DMS114 treated with DMSO at 0.1 percent for 48 hours (cell line): Measurements from ENCODE around the gene DCTN2.
"Not testable (repeated sequence)": the region's sequence is repeated elsewhere in the genome, so short reads cannot be mapped to it uniquely, and the experiment has no call there.

Experiments
- DNase-seq: peaks from one replicate; lab custom pipeline; 2025; ENCODE audit not compliant: unreplicated experiment; lab: John Stamatoyannopoulos, UW

Gene DCTN2

DNA sequence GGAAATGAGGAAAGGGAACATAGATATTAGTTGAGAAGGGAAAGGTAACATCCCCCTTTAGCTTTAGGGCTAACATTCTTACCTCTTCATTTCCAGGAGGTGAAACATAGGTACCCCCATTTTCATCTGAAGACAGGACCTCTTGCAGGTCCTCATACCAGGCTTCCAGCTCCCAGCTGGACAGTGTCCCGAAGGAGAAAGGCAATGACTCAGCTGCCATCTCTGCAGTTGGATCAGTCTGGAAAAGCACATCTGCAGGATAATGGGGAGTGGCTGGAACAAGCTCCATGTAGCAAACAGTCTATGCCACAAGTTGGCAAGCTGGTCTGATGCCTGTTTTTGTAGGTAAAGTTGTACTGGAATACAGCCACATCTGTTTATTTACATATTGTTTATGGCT lies 29.8 kb downstream of the DCTN2 start:
- DNase-seq, result no peak

DNA sequence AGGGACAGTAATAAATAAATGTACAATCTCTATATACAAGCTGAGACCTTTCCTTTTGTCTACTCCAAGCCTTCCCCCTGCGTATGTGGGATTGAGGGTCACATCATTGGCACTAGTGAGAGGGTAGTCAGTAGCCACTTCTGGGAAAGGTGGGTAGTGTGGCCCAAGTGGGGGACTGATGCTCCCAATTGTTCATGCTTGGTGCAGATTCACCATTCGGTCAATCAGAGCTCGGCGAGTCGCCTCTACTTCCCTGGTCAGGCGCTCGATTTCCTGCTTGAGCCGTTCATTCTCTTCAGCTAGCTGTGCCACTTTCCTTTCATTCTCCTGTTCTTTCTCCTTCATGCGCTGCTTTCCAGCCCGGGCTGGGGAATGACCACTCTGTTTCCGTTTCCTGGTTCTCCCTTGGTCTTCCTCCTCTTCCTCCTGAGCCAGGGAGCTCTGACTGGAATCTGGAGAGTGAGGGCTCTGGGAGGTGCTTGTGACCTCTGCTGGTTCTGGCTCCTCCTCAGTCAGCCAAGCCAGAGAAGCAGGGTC lies 30.3 kb downstream of the DCTN2 start:
- DNase-seq, result no peak

DNA sequence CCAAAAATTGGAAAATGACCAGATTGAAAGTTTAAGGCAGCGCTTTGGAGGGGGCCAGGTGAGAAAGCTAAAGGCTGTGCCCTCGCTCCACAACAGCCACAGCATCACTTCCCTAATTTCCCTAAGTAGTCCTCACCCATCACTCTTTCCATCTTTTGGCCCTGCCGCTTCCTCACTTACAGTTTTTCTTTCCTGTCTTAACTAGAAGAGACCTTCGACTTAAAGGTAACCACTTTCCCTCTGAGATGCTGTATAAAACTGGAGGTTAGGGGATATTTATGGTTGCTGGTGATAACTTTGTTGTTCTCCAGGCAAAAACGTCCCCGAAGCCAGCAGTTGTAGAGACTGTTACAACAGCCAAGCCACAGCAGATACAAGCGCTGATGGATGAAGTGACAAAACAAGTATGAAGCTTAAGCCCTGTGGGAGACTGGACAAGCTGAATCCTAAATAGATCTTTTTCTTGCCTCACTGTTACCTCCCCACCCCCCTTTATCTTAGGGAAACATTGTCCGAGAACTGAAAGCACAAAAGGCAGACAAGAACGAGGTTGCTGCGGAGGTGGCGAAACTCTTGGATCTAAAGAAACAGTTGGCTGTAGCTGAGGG lies 31.0 kb downstream of the DCTN2 start:
- no peak for DNase-seq

DNA sequence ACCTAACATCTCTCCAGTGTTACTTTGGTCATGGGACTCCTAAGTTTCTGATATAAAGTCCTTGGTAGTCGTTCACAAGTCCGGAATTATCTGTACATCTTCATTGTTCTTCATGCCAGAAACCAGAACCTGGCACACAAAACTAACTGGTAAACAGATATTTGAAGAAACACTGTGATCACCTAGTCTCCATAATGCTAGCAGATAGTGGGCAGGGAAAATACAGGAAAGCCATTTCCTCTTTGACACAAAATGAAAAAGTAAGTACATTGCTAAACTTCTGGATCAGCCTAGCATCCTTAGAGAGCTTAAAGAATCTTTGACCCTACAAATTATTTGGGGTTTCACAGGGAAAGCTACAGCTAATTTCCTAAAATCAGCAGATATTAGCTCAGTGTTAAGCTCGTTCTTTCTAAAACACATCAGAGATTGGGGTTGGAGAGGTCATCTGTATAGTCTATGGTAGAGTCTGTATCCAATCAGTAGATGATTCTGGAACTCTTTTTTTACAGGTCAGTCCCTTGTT lies 31.5 kb downstream of the DCTN2 start:
- DNase-seq, result no peak

DNA sequence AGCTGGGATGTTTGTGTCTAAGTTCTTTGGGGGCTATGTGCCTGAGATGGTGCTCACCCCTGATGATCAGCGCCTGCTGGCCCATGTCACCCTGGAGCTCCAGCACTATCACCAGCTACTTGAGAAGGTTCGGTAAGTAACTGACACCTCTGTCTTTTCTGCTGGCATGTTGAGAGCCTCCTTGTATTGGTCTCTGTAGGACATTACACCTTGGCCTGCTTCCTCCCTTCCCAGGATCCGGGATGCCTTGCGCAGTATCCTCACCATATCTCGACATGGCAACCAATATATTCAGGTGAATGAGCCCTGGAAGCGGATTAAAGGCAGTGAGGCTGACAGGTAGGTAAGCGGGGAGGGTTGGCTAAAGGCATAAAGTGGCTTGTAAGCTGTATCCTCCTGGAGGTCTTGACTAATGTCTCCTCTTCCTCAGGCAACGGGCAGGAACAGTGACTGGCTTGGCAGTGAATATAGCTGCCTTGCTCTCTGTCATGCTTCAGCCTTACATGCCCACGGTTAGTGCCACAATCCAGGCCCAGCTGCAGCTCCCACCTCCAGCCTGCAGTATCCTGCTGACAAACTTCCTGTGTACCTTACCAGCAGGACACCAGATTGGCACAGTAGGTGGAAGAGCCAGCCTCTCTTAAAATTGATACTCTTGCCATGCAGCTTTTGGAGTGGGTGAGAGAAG lies 32.1 kb downstream of the DCTN2 start:
- DNase-seq, result no peak

DNA sequence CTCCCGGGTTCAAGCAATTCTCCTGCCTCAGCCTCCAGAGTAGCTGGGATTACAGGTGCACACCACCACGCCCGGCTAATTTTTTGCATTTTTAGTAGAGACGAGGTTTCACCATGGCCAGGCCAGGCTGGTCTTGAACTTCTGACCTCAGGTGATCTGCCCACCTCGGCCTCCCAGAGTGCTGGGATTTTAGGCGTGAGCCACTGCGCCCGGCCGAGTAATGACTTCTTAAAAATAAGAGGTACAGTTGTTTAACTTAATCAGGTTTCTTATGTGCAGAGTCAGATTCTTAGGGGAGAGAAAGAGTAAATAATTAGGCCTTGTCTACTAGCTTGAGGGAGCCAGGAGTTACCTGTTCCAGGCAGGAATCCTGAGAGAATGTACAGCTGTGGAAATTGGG lies 32.7 kb downstream of the DCTN2 start:
- not testable (repeated sequence) for DNase-seq

DNA sequence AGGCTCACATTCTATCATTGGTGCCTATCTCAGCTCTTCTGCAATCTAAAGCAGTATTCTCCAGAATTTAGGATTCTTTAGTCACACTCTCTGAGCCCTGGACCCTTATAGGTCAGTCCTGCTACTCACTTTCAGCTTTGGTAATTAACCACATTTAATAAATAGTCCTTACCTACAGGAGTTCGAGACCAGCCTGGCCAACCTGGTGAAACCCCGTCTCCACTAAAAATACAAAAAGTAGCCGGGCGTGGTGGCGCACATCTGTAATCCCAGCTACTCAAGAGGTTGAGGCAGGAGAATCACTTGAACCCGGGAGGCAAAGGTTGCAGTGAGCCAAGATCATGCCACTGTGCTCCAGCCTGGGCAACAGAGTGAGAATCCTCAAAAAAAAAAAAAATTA lies 33.3 kb downstream of the DCTN2 start:
- DNase-seq, result not testable (repeated sequence)

DNA sequence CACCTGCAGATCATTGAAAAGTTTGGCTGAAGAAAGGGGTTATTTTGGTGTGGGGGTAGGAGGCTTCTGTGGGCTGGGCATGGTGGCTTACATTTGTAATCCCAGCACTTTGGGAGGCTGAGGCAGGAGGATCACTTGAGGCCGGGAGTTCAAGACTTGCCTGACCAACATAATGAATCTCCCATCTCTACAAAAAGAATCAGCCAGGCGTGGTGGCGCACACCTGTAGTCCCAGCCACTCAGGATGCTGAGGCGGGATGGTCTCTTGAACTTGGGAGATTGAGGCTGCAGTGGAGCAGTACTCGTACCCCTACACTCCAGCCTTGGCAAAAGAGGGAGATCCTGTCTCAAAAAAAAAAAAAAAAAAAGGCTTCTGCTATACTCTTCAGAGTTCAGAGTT lies 33.7 kb downstream of the DCTN2 start:
- no peak for DNase-seq

DNA sequence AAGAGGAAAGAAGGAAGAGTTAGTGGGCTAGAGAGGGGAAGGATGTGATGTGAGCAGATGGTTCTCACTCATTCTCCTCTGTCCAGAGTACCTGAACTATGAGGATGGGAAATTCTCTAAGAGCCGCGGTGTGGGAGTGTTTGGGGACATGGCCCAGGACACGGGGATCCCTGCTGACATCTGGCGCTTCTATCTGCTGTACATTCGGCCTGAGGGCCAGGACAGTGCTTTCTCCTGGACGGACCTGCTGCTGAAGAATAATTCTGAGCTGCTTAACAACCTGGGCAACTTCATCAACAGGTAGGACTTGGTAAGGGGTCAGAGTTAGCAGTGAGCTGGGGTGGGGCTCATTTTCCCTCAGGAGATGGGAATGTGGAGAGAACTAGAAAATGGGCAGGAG lies 34.3 kb downstream of the DCTN2 start:
- no peak for DNase-seq

DNA sequence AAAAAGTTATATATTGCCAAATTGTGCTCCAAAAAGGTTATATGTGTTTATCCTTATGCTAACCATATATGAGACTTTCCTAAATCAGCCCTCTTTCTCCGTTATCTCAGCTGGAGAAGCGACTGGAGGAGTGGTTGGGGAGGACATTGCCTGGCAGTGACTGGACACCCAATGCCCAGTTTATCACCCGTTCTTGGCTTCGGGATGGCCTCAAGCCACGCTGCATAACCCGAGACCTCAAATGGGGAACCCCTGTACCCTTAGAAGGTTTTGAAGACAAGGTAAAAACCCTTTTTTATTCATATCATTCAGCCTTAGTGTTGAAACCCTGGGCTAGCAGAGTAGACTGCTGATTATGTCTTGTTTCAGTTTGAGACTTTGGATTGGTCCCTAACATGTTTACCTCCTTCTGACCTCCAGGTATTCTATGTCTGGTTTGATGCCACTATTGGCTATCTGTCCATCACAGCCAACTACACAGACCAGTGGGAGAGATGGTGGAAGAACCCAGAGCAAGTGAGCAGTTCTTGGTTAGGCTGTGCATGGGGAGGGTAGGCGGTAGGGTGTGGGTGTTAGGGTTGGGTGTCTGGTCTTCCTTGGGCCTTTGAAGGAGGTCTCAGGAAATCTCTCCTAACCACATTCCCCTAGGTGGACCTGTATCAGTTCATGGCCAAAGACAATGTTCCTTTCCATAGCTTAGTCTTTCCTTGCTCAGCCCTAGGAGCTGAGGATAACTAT lies 35.2 kb downstream of the DCTN2 start:
- no peak for DNase-seq

DNA sequence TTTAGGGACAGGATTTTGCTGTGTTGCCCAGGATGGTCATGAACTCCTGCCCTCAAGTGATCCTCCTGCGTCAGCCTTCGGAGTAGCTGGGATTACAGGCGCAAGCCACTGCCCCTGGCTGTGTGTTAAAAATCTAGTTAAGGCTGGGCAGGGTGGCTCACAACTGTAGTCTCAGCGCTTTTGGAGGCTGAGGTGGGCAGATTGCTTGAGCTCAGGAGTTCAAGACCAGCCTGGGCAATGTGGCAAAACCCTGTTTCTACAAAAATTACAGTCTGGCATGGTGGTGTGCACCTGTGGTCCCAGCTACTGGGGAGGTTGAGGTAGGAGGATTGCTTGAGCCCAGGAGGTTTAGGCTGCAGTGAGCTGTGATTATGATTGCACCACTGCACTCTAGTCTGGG lies 35.8 kb downstream of the DCTN2 start:
- DNase-seq, result no peak

DNA sequence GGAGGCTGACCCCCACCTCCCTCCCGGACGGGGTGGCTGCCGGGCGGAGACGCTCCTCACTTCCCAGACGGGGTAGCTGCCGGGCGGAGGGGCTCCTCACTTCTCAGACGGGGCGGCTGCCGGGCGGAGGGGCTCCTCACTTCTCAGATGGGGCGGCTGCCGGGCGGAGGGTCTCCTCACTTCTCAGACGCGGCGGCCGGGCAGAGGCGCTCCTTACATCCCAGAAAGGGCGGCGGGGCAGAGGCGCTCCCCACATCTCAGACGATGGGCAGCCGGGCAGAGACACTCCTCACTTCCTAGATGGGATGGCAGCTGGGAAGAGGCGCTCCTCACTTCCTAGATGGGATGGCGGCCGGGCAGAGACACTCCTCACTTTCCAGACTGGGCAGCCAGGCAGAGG lies 39.2 kb downstream of the DCTN2 start:
- not testable (repeated sequence) for DNase-seq

DNA sequence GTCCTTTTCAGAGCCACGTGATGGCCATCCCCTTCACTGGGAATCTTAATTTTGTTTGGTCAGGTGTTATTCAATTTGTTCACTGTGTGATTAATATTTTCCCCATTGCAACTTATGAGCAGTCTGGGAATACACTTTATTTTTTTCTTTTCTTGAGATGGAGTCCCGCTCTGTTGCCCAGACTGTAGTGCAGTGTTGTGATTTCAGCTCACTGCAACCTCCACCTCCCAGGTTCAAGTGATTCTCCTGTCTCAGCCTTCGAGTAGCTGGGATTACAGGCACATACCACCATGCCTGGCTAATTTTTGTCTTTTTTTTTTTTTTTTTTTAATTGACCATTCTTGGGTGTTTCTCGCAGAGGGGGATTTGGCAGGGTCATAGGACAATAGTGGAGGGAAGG lies 40.5 kb downstream of the DCTN2 start:
- not testable (repeated sequence) for DNase-seq

DNA sequence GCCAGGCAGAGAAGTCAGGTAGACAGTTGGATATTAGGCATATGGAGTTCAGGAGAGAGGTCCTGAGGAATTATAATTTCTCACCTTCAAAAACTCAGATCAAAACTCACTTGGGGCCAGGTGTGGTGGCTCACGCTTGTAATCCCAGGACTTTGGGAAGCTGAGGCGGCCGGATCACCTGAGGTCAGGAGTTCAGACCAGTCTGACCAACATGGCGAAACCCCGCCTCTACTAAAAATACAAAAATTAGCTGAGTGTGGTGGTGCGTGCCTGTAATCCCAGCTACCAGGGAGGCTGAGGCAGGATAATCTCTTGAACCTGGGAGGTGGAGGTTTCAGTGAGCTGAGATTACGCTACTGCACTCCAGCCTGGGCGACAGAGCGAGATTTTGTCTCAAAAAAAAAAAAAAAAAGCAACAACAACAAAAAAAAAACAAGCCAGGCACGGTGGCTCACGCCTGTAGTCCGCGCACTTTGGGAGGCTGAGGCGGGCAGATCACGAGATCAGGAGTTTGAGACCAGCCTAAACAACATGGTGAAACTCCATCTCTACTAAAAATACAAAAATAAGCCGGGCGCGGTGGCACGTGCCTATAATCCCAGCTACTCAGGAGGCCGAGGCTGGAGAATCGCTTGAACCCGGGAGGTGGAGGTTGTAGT lies 44.6 kb downstream of the DCTN2 start:
- not testable (repeated sequence) for DNase-seq

DNA sequence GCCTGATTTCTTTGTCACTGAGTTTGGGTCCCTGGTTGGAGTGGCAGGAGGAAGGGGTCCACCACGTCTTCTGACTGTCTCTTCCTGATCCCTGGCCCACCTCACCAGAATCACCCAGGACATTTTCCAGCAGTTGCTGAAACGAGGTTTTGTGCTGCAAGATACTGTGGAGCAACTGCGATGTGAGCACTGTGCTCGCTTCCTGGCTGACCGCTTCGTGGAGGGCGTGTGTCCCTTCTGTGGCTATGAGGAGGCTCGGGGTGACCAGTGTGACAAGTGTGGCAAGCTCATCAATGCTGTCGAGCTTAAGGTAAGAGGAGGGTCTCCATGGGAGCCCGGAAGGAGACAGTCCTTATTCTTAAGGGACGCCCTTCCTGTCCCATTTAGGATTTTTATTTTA lies 46.8 kb downstream of the DCTN2 start:
- no peak for DNase-seq

DNA sequence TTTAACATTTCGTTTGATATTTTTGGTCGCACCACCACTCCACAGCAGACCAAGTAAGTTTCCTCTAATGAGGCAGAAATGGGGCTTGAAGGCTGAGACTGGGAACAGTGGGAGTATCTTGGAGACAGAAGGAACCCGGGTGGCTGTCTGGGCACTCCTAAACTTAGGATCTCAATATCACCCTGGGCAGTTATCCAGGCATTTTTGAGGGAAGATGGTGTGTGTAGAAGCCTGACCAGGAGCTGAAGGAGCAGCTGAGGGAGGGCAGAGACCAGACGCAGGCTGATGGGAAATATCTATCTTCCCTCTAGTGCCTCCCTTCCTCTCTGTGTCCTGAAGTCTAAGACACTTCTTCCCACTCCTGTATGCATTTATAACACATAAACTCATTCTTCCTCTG lies 48.4 kb downstream of the DCTN2 start:
- DNase-seq, result no peak

DNA sequence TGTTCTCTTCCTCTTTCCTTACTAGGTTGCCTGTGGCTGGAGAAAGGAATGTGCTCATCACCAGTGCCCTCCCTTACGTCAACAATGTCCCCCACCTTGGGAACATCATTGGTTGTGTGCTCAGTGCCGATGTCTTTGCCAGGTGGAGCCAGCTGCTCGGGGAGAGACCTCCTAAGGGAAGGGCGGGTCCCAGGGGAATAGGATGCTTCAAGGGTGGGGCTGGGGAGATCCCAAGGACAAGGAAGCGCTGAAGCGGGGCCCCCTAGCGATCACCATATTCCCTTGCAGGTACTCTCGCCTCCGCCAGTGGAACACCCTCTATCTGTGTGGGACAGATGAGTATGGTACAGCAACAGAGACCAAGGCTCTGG lies 48.9 kb downstream of the DCTN2 start:
- DNase-seq, result no peak

DNA sequence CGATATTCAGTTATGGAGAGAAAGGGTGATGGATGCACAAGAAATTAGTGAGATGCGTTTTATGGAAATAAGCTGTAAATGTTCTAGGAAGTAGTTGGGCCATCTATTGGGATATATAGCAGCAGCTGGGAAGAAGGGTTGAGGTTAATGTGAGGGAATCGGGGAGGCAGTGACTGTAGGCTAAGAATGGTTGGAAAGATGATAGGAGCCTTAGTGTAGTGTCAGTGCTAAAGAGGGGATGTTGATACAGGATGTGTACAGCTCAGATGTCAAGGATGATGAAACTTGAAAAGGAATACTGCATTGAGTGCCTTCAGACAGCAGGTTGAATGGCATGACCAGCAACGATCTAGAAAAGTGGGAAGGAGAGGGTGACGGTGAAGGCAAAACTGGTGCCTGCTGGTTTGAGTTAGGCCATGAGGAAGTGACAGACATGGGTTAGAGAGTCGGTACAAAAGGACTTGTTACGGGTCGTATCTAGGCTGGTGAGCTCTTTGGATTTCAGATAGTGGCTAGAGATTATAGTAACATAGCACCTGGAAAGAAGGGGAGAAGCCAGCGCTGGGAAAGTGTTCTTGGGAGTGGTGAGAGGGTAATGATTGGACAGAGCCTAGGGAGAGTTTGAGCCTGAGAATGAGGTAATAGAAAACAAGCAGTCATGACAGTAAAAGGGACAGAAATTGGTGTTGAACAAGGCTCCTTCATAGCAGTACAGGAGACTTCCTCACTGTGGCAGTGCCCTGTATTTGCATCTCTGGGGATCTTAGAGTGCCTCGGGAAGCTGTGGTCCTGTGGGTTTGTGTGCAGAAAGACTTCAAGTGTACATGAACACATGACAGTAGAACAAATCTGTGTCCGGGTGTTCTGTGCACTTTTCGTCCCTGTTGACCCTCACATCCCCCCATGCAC lies 49.5 kb downstream of the DCTN2 start:
- no peak for DNase-seq

DNA sequence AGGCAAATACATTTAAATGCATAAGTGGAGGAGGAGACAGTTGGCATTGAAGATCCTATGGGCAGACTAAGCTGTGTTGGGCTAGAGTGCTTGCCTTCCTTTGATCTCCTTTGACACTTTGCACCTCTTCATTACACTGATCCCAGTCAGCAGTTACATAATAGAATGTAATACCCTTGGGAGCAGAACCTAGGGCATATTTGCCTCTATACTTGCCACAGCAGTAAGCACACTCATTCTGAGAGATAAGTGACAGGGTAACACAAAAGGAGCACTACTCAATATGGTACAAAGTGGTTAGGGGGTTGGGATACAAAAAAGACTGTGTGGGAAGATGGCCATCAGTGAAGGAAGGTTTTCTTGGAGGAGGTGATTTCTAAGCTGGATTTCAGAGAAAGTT lies 50.2 kb downstream of the DCTN2 start:
- DNase-seq, result no peak

DNA sequence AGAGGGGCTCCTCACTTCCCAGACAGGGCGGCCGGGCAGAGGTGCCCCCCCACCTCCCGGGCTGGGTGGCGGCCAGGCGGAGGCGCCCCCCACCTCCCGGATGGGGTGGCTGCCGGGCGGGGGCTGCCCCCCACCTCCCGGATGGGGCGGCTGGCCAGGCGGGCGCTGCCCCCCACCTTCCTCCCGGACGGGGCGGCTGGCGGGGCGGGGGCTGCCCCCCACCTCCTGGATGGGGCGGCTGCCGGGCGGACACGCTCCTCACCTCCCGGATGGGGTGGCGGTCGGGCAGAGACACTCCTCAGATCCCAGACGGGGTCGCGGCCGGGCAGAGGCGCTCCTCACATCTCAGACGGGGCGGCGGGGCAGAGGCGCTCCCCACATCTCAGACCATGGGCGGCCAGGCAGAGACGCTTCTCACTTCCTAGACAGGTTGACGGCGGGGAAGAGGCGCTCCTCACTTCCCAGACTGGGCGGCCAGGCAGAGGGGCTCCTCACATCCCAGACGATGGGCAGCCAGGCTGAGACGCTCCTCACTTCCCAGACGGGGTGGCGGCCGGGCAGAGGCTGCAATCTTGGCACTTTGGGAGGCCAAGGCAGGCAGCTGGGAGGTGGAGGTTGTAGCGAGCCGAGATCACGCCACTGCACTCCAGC lies 51.8 kb downstream of the DCTN2 start:
- DNase-seq, result not testable (repeated sequence)
